Smooth muscle cell (in vitro differentiated cells): ENCODE data around the gene PIK3C3. TPM values are rescaled to one million over a fixed set of nuclear protein-coding genes. Genes with fewer than 3 reads are reported as not detected.
"Not testable (repeated sequence)": the region's sequence is repeated elsewhere in the genome, so short reads cannot be mapped to it uniquely, and the experiment has no call there.

Experiments used
- DNase-seq: peaks from one replicate; lab custom pipeline; 2025; ENCODE audit not compliant: unreplicated experiment; lab: John Stamatoyannopoulos, UW
- H2AFZ ChIP-seq: fragments of 200-600 bp; sonication (generic); 2 replicates; pipeline ENCODE4 v1.6.0; 2016; ENCODE audit warnings: antibody characterized with exemption, low read depth, mild to moderate bottlenecking
- H3F3A ChIP-seq: fragments of 200-600 bp; sonication (generic); 2 replicates; pipeline ENCODE4 v1.6.0; 2017; ENCODE audit warnings: antibody characterized with exemption, low read depth
- H3K27ac ChIP-seq: fragments of 200-600 bp; sonication (generic); 2 replicates; pipeline ENCODE4 v1.5.1; 2016; ENCODE audit warnings: low read depth, mild to moderate bottlenecking
- H3K27me3 ChIP-seq: fragments of 200-600 bp; sonication (generic); 2 replicates; pipeline ENCODE4 v1.6.1; 2016; ENCODE audit warnings: low read depth, mild to moderate bottlenecking
- H3K36me3 ChIP-seq: fragments of 200-600 bp; sonication (generic); 2 replicates; pipeline ENCODE4 v1.5.1; 2016; ENCODE audit warnings: low read depth
- H3K4me1 ChIP-seq: fragments of 200-600 bp; sonication (generic); 2 replicates; pipeline ENCODE4 v1.5.1; 2016; ENCODE audit warnings: low read depth
- H3K4me2 ChIP-seq: fragments of 200-600 bp; sonication (generic); 2 replicates; pipeline ENCODE4 v1.6.0; 2016; ENCODE audit warnings: mild to moderate bottlenecking
- H3K4me3 ChIP-seq: fragments of 200-600 bp; sonication (generic); 2 replicates; pipeline ENCODE4 v1.5.1; 2016; ENCODE audit warnings: mild to moderate bottlenecking
- H3K79me2 ChIP-seq: fragments of 200-600 bp; sonication (generic); 2 replicates; pipeline ENCODE4 v1.6.0; 2016; ENCODE audit warnings: low read depth, mild to moderate bottlenecking
- H3K9ac ChIP-seq: fragments of 200-600 bp; sonication (generic); 2 replicates; pipeline ENCODE4 v1.6.0; 2016; ENCODE audit warnings: low read depth
- H3K9me3 ChIP-seq: fragments of 200-600 bp; sonication (generic); replicated peaks from 2 replicates; pipeline ENCODE4 v1.5.1; 2016; ENCODE audit warnings: low read depth
- H4K20me1 ChIP-seq: fragments of 200-600 bp; sonication (generic); 2 replicates; pipeline ENCODE4 v1.6.0; 2016; ENCODE audit warnings: low read depth
- CTCF ChIP-seq: fragments of 200-600 bp; sonication (generic); IDR thresholded peaks from 2 replicates; pipeline ENCODE4 v1.5.1; 2017; ENCODE audit warnings: borderline replicate concordance, mild to moderate bottlenecking, antibody characterized with exemption; ENCODE audit not compliant: insufficient read depth, poor library complexity, severe bottlenecking
- WGBS: methylation state at CpG from one replicate; pipeline ENCODE4 v1.1.7; 2016; ENCODE audit warnings: low lambda C conversion rate; 5-methylcytosine and 5-hydroxymethylcytosine counted together
- polyA plus RNA-seq: library from polyadenylated mRNA; unstranded; fragments of >200 nt; fragmentation: Nextera tagmentation; extraction: Ambion mirVana; gene quantifications from 2 replicates; pipeline ENCODE4 v1.2.1, GENCODE V29; 2016
- total RNA-seq: library from RNA; depleted of rRNA; stranded (reverse); fragments of >200 nt; gene quantifications from 2 replicates; pipeline ENCODE4 v1.2.3, GENCODE V29; 2014

Gene PIK3C3
- total and polyA plus RNA-seq, 2 experiments from 2014 or later = 19.2 to 58.6 TPM

DNA sequence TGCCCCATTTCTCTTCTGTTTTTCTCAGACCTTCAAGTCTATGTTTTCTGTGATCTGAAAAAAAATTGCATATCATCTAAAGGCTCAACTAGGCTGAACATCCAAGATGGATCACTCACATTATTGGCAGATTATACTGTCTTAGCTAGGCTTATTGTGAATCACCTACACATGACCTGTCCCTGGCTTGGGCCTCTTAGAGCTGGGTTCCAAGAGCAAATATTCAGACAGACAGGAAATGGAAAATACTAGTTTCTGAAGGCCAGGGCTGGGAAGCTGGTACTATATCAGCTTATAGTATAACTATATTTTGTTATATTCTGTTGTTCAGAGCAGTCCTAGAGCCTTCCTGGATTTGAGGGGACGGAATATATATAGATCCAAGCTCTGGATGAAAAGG lies 90.3 kb downstream of the PIK3C3 start:
- no peak overlapping the region for H3K4me3 ChIP-seq
- H3K4me1 ChIP-seq = peaks cover 16% of the 10 kb centered on the region
- H4K20me1 ChIP-seq = no peaks in the 10 kb centered on the region
- H3K9me3 ChIP-seq = no peaks in the 10 kb centered on the region
- DNase-seq = no peak
- H3K27me3 ChIP-seq = no peaks in the 10 kb centered on the region
- 91% methylated on average over 1 of the region's 1 CpG for WGBS
- H3K4me2 ChIP-seq = peak overlapping the region; percentile 34
- peaks cover 21% of the 10 kb centered on the region for H3F3A ChIP-seq
- H3K79me2 ChIP-seq = no peaks in the 10 kb centered on the region
- H3K9ac ChIP-seq = no peak overlapping the region
- peak overlapping the region; percentile 95 for H3K27ac ChIP-seq
- peaks cover 4% of the 10 kb centered on the region for H3K36me3 ChIP-seq
- TF ChIP-seq CTCF = no peak
- no peak overlapping the region for H2AFZ ChIP-seq

DNA sequence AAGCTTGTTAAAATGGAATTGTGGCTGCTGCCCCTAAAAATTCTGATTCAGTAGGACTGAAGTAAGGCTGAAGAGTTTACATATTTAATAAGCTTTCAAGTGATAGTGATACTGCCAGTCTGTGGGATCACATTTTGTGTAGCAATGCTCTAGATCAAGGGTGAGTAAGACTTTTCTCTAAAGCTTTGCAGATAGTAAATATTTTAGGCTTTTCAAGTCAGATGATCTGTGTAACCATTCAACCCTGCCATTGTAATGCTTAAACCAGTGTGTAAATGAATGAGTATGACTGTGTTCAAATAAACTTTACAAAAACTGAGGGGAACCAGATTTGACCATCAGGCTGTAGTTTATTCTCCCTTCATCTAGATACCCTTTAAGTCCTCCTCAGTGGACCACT lies 92.7 kb downstream of the PIK3C3 start:
- Histone ChIP-seq H3K4me2 (peak overlapping the region; percentile 79), H3K79me2 (no peaks in the 10 kb centered on the region), H3K27me3 (no peaks in the 10 kb centered on the region), H3K4me1 (peaks cover 16% of the 10 kb centered on the region), H3K27ac (peak overlapping the region; percentile 95), H4K20me1 (no peaks in the 10 kb centered on the region), H3F3A (peaks cover 21% of the 10 kb centered on the region), H3K36me3 (peaks cover 4% of the 10 kb centered on the region), H3K4me3 (no peak overlapping the region), H3K9ac (peak overlapping the region; percentile 60), H3K9me3 (no peaks in the 10 kb centered on the region), H2AFZ (peak overlapping the region; percentile 5)
- TF ChIP-seq CTCF = no peak
- no peak for DNase-seq

- H2AFZ ChIP-seq = no peak overlapping the region
- H3K79me2 ChIP-seq = no peaks in the 10 kb centered on the region
Measured at GRCh38 chr18:42048158-42048557, 93.1 kb downstream of the PIK3C3 start.

GRCh38 chr18:42049536-42049935 lies 94.5 kb downstream of the PIK3C3 start:
- not testable (repeated sequence) for H3K4me3 ChIP-seq, H3K36me3 ChIP-seq, H3K27me3 ChIP-seq, H3K79me2 ChIP-seq, H3K9ac ChIP-seq, H3K9me3 ChIP-seq, DNase-seq, H3K4me2 ChIP-seq, H2AFZ ChIP-seq, H4K20me1 ChIP-seq
- H3K4me1 ChIP-seq = peaks cover 20% of the 10 kb centered on the region
- peaks cover 21% of the 10 kb centered on the region for H3F3A ChIP-seq
- peak overlapping the region; percentile 95 for H3K27ac ChIP-seq
- over 99% methylated on average over 15 of the region's 15 CpGs for WGBS

More at GRCh38 chr18:42048158-42048557, 93.1 kb downstream of the PIK3C3 start:
- Histone ChIP-seq H3F3A (peaks cover 21% of the 10 kb centered on the region), H3K4me1 (peaks cover 16% of the 10 kb centered on the region), H3K9ac (peak overlapping the region; percentile 60), H3K27me3 (no peaks in the 10 kb centered on the region), H3K9me3 (no peaks in the 10 kb centered on the region), H3K27ac (peak overlapping the region; percentile 95), H4K20me1 (no peaks in the 10 kb centered on the region), H3K4me2 (peak overlapping the region; percentile 79), H3K4me3 (no peak overlapping the region), H3K36me3 (peaks cover 4% of the 10 kb centered on the region)
- 0% methylated on average over 2 of the region's 2 CpGs for WGBS
- TF ChIP-seq CTCF = no peak
- no peak for DNase-seq
